ENCODE measurements around the gene RND2. TPM values are rescaled to one million over a fixed set of nuclear protein-coding genes. Genes with fewer than 3 reads are reported as not detected.
A peak's percentile ranks its signal among the peaks of the same experiment; 100 is the strongest.

RND2 gene
- total RNA-seq, 2 experiments from 2014 or later = 0.30 TPM; not detected in 1

- peak within 1 kb of the TSS; percentile 80 for H3K4me3 ChIP-seq (ENCODE audit: low read depth, low read length, poor library complexity, severe bottlenecking)
- H3K27ac ChIP-seq (ENCODE audit: low read depth, low read length, poor library complexity, severe bottlenecking) = peak within 1 kb of the TSS; percentile 38
These were observed 3.1 kb upstream of the RND2 start, which contains the start of gene VAT1 for GRCh38 chr17:43021741-43022512. VAT1 (minus strand) TSS chr17:43022385; CDS start chr17:43022322, 63 bp downstream.

GRCh38 chr17:43025290-43025657 is 243 bp downstream of the RND2 start:
- no peak for DNase-seq (ENCODE audit: low spot score)
- TF ChIP-seq EZH2phosphoT487 (IDR thresholded peaks at IDR 0.05; ENCODE audit: borderline replicate concordance, low read depth, low read length) (no peak), CTCF (conservative IDR thresholded peaks at IDR 0.05; ENCODE audit: low read length) (no peak)
- no peaks in the 10 kb centered on the region for H3K9me2 ChIP-seq (ENCODE audit: insufficient read depth, low read length)
- no peaks in the 10 kb centered on the region for H3K79me2 ChIP-seq (ENCODE audit: insufficient read depth, low read depth, low read length)
- H4K20me1 ChIP-seq (ENCODE audit: insufficient read depth, low read length) = no peaks in the 10 kb centered on the region
- no peak overlapping the region for H3K27ac ChIP-seq (ENCODE audit: low read depth, low read length, poor library complexity, severe bottlenecking)
- H3K36me3 ChIP-seq (ENCODE audit: insufficient read depth, low read length) = no peaks in the 10 kb centered on the region
- H3K4me1 ChIP-seq (ENCODE audit: insufficient read depth, low read length, poor library complexity, severe bottlenecking) = peaks cover 19% of the 10 kb centered on the region
- no peak overlapping the region for H2AFZ ChIP-seq (ENCODE audit: low read length)
- no TSS peak for BruUV-seq (replicated peaks)
- peak overlapping the region; percentile 88; the same call in 1 of the 2 replicates for H3K4me2 ChIP-seq (ENCODE audit: low read length)
- peak overlapping the region; percentile 67 for H3K4me3 ChIP-seq (ENCODE audit: low read depth, low read length, poor library complexity, severe bottlenecking)
- intact Hi-C loops (cut with micrococcal nuclease; ENCODE audit: unreplicated experiment) = loop anchor here (2.0 kb wide), 1 partner anchor 292 kb away; no protein-coding TSS in a partner anchor
- H3K9me3 ChIP-seq (ENCODE audit: low read length) = no peaks in the 10 kb centered on the region
- CTCF ChIA-PET (ENCODE audit: unreplicated experiment) = no interaction called here
- POLR2A ChIA-PET = interaction anchor here (1.1 kb wide), 1 partner anchor 13 kb away, joined by 3 read pairs; no protein-coding TSS in a partner anchor

More at GRCh38 chr17:43021741-43022512, 3.1 kb upstream of the RND2 start, which contains the start of gene VAT1:
- POLR2A ChIA-PET = interaction anchor here (0.5 kb wide), 1 partner anchor 13 kb away, joined by 3 read pairs; no protein-coding TSS in a partner anchor
- H3K36me3 ChIP-seq (ENCODE audit: insufficient read depth, low read length) = no peaks in the 10 kb centered on the region
- no TSS peak for BruUV-seq (replicated peaks)
- peaks cover 19% of the 10 kb centered on the region for H3K4me1 ChIP-seq (ENCODE audit: insufficient read depth, low read length, poor library complexity, severe bottlenecking)
- H3K79me2 ChIP-seq (ENCODE audit: insufficient read depth, low read depth, low read length) = no peaks in the 10 kb centered on the region
- H3K9me2 ChIP-seq (ENCODE audit: insufficient read depth, low read length) = no peaks in the 10 kb centered on the region
- no peaks in the 10 kb centered on the region for H3K9me3 ChIP-seq (ENCODE audit: low read length)
- peak within 1 kb of the TSS; percentile 91 for H2AFZ ChIP-seq (ENCODE audit: low read length)
- no peak for TF ChIP-seq EZH2phosphoT487 (IDR thresholded peaks at IDR 0.05; ENCODE audit: borderline replicate concordance, low read depth, low read length)
- TF ChIP-seq CTCF (conservative IDR thresholded peaks at IDR 0.05; ENCODE audit: low read length) = no peak
- intact Hi-C loops (cut with micrococcal nuclease; ENCODE audit: unreplicated experiment) = loop anchor here (5.0 kb wide), 1 partner anchor 190 kb away; the partner anchor contains the start of gene TMEM106A
- peak; percentile 71 for DNase-seq (ENCODE audit: low spot score)
- H4K20me1 ChIP-seq (ENCODE audit: insufficient read depth, low read length) = no peaks in the 10 kb centered on the region
- CTCF ChIA-PET (ENCODE audit: unreplicated experiment) = interaction anchor here (0.6 kb wide), 2 partner anchors 46 to 612 kb away, joined by 3 read pairs; no protein-coding TSS in a partner anchor
- H3K4me2 ChIP-seq (ENCODE audit: low read length) = peak within 1 kb of the TSS; percentile 82
